GM12872 (cell line): ENCODE measurements around the gene TTC19.

Source experiments
- TF ChIP-seq, protein P1 (sequence below): IDR thresholded peaks from 3 replicates; pipeline ENCODE4 v1.5.1; 2011; ENCODE audit warnings: low read depth, mild to moderate bottlenecking, low read length, moderate library complexity; ENCODE audit not compliant: insufficient read depth

Gene TTC19, protein sequence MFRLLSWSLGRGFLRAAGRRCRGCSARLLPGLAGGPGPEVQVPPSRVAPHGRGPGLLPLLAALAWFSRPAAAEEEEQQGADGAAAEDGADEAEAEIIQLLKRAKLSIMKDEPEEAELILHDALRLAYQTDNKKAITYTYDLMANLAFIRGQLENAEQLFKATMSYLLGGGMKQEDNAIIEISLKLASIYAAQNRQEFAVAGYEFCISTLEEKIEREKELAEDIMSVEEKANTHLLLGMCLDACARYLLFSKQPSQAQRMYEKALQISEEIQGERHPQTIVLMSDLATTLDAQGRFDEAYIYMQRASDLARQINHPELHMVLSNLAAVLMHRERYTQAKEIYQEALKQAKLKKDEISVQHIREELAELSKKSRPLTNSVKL

GRCh38 chr17:15999141-15999973 is at the start of gene TTC19, which contains the start of gene ZSWIM7:
Gene TTC19 (plus strand): TSS chr17:15999824. CDS start chr17:15999849, 25 bp downstream.
Gene ZSWIM7 (minus strand): TSS chr17:15999704. CDS start chr17:15999594, 110 bp downstream.
- TF ChIP-seq, protein P1, sequence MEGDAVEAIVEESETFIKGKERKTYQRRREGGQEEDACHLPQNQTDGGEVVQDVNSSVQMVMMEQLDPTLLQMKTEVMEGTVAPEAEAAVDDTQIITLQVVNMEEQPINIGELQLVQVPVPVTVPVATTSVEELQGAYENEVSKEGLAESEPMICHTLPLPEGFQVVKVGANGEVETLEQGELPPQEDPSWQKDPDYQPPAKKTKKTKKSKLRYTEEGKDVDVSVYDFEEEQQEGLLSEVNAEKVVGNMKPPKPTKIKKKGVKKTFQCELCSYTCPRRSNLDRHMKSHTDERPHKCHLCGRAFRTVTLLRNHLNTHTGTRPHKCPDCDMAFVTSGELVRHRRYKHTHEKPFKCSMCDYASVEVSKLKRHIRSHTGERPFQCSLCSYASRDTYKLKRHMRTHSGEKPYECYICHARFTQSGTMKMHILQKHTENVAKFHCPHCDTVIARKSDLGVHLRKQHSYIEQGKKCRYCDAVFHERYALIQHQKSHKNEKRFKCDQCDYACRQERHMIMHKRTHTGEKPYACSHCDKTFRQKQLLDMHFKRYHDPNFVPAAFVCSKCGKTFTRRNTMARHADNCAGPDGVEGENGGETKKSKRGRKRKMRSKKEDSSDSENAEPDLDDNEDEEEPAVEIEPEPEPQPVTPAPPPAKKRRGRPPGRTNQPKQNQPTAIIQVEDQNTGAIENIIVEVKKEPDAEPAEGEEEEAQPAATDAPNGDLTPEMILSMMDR, result no peak

GRCh38 chr17:15951368-15952047 is 48.1 kb upstream of the TTC19 start:
- TF ChIP-seq, protein P1, result no peak

GRCh38 chr17:15952048-15952532 is 47.5 kb upstream of the TTC19 start:
- TF ChIP-seq, protein P1, result no peak

DNA sequence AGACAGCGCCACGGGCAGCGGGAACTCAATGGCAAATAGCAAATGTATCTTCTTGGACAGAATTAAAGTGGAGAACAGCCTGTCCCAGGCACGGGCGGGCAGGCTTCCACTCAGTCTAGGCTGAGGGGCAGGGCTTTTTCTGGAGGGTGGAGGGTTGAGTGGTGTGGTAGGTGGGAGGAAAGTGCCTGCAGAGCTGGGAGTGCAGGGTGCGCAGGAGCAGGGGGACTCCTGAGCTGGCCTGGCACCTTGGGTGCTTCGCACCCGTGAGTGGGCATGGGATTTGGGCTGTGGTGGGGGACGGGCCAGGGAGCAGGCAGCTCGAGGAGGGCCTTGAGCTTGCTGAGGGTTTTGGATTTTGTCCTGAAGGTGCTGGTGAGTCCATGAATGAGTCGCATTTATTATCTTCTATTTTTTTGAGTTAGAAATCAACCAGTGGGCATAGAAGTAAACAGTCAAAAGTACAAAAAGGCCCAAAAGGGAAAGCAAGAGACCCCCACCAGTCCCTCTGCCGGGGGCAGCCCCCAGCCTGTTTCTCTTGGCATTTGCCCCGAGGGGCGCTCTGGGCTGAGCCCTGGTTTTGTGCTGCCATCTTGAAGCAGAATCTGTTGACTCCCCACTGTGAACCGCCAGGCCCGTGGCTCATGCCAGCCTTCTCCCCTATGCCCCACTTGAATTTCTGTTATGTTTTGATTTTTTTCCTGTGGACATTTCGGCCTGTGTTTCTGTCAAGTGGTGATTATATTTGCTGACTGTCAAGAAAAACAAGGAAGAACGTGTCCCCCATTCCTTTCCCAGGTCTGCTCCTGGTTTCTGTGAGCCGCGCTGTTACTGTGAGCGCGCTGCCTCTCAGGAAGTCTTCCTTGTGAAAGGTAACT is 46.5 kb upstream of the TTC19 start:
- TF ChIP-seq, protein P1, result no peak

DNA sequence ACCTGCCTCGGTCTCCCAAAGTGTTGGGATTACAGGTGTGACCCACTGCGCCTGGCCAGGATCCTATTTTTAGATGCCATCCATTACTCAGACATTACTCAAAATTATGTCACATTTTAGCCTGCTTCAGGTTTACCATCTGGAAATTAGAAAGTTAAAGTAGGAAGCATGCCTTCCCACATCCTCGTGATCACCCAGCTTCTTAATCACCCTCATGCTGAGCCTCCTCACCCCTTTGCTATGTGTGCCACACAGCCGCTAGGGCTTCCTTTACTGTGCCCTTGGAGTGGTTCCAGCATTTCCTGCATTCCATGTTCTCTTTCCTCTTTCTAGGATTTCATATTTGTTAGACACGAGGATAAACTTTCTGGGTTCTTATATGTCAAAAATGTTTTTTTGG is 45.4 kb upstream of the TTC19 start:
- TF ChIP-seq, protein P1, result no peak

- TF ChIP-seq, protein P1, result no peak
Measured at GRCh38 chr17:15955793-15956541, 43.7 kb upstream of the TTC19 start.
